GM18502 (cell line): ENCODE results near the gene WDR7.

Source experiments
- ATAC-seq: cut with Tn5 transposase; IDR thresholded peaks from one replicate; pipeline ENCODE4 v1.9.1; 2021; ENCODE audit warnings: mild to moderate bottlenecking; ENCODE audit not compliant: unreplicated experiment, poor library complexity

WDR7 gene

GRCh38 chr18:56929886-56930285, 278.7 kb downstream of the WDR7 start:
- no peak for ATAC-seq

- no peak for ATAC-seq
These were observed 282.3 kb downstream of the WDR7 start for GRCh38 chr18:56933472-56933871.

- ATAC-seq = no peak
These were observed 283.0 kb downstream of the WDR7 start for GRCh38 chr18:56934131-56934530.

GRCh38 chr18:56934906-56935305, 283.7 kb downstream of the WDR7 start:
- no peak for ATAC-seq

GRCh38 chr18:56935434-56936040, 284.4 kb downstream of the WDR7 start:
- ATAC-seq = no peak

- no peak for ATAC-seq
These were observed 285.3 kb downstream of the WDR7 start for GRCh38 chr18:56936457-56936856.

- ATAC-seq = no peak
These were observed 286.8 kb downstream of the WDR7 start for GRCh38 chr18:56937874-56938430.

- no peak for ATAC-seq
These were observed 294.3 kb downstream of the WDR7 start for GRCh38 chr18:56945171-56946083.

- ATAC-seq = no peak
These were observed 296.1 kb downstream of the WDR7 start for GRCh38 chr18:56947236-56947635.

GRCh38 chr18:56952026-56952425, 300.9 kb downstream of the WDR7 start:
- ATAC-seq = no peak

GRCh38 chr18:56953428-56954198, 302.5 kb downstream of the WDR7 start:
- ATAC-seq = no peak

- ATAC-seq = no peak
These were observed 304.3 kb downstream of the WDR7 start for GRCh38 chr18:56955490-56955889.

- no peak for ATAC-seq
These were observed 308.0 kb downstream of the WDR7 start for GRCh38 chr18:56959120-56959519.

GRCh38 chr18:56962322-56962721, 311.2 kb downstream of the WDR7 start:
- ATAC-seq = no peak

- ATAC-seq = no peak
These were observed 315.9 kb downstream of the WDR7 start for GRCh38 chr18:56967035-56967434.

- ATAC-seq = no peak
These were observed 322.3 kb downstream of the WDR7 start for GRCh38 chr18:56973487-56973886.

GRCh38 chr18:56974141-56974540, 323.0 kb downstream of the WDR7 start:
- no peak for ATAC-seq

GRCh38 chr18:56975276-56975675, 324.1 kb downstream of the WDR7 start:
- ATAC-seq = no peak

GRCh38 chr18:56977309-56977708, 326.1 kb downstream of the WDR7 start:
- ATAC-seq = no peak

GRCh38 chr18:56977771-56978170, 326.6 kb downstream of the WDR7 start:
- no peak for ATAC-seq

- ATAC-seq = no peak
These were observed 329.0 kb downstream of the WDR7 start for GRCh38 chr18:56980151-56980550.
